ENCODE measurements around the gene RITA1.
"Not testable (repeated sequence)": the region's sequence is repeated elsewhere in the genome, so short reads cannot be mapped to it uniquely, and the experiment has no call there.

RITA1 gene

GRCh38 chr12:113201187-113202177 lies 16.0 kb downstream of the RITA1 start:
- DNase-seq: no peak
- H3K36me3 ChIP-seq (ENCODE audit: control insufficient read depth, insufficient read depth, low read length): no peaks in the 10 kb centered on the region
- no peaks in the 10 kb centered on the region for H3K9me3 ChIP-seq (ENCODE audit: control insufficient read depth, low read length)
- no peaks in the 10 kb centered on the region for H3K27me3 ChIP-seq (replicated peaks; ENCODE audit: control insufficient read depth, insufficient read depth, low read length, poor library complexity, severe bottlenecking)
- H3K27ac ChIP-seq (ENCODE audit: insufficient read depth, low read length, poor library complexity, severe bottlenecking): no peak overlapping the region
- no peak overlapping the region for H3K4me3 ChIP-seq (ENCODE audit: insufficient read depth, low read depth, low read length, poor library complexity, severe bottlenecking)
- no peaks in the 10 kb centered on the region for H3K4me1 ChIP-seq (ENCODE audit: control insufficient read depth, insufficient read depth, low read length, poor library complexity, severe bottlenecking)

DNA sequence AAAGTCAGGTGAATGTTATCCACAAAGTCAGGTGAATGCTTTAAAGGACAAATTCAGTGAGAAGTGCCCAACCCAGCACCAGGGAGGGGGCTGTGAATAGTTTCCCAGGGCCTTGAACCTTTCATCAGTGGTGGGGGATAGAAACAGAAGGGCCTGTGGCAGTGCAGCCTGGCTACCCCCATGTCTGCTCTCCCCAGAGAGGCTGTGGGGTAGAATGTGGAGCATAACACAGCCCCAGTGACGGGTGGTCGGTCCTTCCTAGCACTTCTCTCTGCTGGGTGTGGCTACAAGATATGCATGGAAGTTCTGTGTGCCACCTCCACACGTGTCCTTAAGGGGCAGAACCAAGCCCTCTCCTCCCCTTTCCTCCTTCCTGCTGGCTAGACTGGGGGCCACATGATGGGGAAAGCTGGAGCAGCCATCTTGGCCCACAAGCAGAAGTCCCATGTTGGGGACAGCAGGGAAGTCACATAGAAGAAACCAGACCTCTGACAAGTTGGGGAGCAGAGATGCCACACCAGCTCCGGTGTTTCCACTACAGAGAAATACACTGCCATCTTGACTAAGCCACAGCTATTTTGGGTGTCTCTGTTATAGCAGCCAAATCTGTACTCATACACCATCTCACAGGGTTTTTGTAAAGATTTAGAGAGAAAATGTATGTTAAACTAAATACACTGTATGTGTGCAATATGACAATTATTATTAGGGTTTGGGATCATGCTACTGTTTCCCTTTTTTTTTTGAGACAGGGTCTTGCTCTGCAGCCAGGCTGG lies 17.0 kb downstream of the RITA1 start:
- H3K4me1 ChIP-seq (ENCODE audit: control insufficient read depth, insufficient read depth, low read length, poor library complexity, severe bottlenecking): no peaks in the 10 kb centered on the region
- DNase-seq: no peak

GRCh38 chr12:113203852-113204760 lies 18.6 kb downstream of the RITA1 start:
- no peak overlapping the region for H3K27ac ChIP-seq (ENCODE audit: insufficient read depth, low read length, poor library complexity, severe bottlenecking)
- no peak overlapping the region for H3K4me3 ChIP-seq (ENCODE audit: insufficient read depth, low read depth, low read length, poor library complexity, severe bottlenecking)
- no peaks in the 10 kb centered on the region for H3K9me3 ChIP-seq (ENCODE audit: control insufficient read depth, low read length)
- no peaks in the 10 kb centered on the region for H3K27me3 ChIP-seq (replicated peaks; ENCODE audit: control insufficient read depth, insufficient read depth, low read length, poor library complexity, severe bottlenecking)
- DNase-seq: no peak
- H3K36me3 ChIP-seq (ENCODE audit: control insufficient read depth, insufficient read depth, low read length): no peaks in the 10 kb centered on the region
- peaks cover 14% of the 10 kb centered on the region for H3K4me1 ChIP-seq (ENCODE audit: control insufficient read depth, insufficient read depth, low read length, poor library complexity, severe bottlenecking)

More for the DNA sequence above, 17.0 kb downstream of the RITA1 start:
- Histone ChIP-seq H3K9me3 (ENCODE audit: control insufficient read depth, low read length) (no peaks in the 10 kb centered on the region), H3K36me3 (ENCODE audit: control insufficient read depth, insufficient read depth, low read length) (no peaks in the 10 kb centered on the region), H3K27ac (ENCODE audit: insufficient read depth, low read length, poor library complexity, severe bottlenecking) (no peak overlapping the region), H3K4me3 (ENCODE audit: insufficient read depth, low read depth, low read length, poor library complexity, severe bottlenecking) (no peak overlapping the region), H3K27me3 (replicated peaks; ENCODE audit: control insufficient read depth, insufficient read depth, low read length, poor library complexity, severe bottlenecking) (no peaks in the 10 kb centered on the region)

GRCh38 chr12:113204804-113205203 lies 19.3 kb downstream of the RITA1 start:
- no peak for DNase-seq
- Histone ChIP-seq H3K4me3 (ENCODE audit: insufficient read depth, low read depth, low read length, poor library complexity, severe bottlenecking) (no peak overlapping the region), H3K9me3 (ENCODE audit: control insufficient read depth, low read length) (no peaks in the 10 kb centered on the region), H3K36me3 (ENCODE audit: control insufficient read depth, insufficient read depth, low read length) (no peaks in the 10 kb centered on the region), H3K27ac (ENCODE audit: insufficient read depth, low read length, poor library complexity, severe bottlenecking) (no peak overlapping the region), H3K27me3 (replicated peaks; ENCODE audit: control insufficient read depth, insufficient read depth, low read length, poor library complexity, severe bottlenecking) (no peaks in the 10 kb centered on the region), H3K4me1 (ENCODE audit: control insufficient read depth, insufficient read depth, low read length, poor library complexity, severe bottlenecking) (peaks cover 21% of the 10 kb centered on the region)

DNA sequence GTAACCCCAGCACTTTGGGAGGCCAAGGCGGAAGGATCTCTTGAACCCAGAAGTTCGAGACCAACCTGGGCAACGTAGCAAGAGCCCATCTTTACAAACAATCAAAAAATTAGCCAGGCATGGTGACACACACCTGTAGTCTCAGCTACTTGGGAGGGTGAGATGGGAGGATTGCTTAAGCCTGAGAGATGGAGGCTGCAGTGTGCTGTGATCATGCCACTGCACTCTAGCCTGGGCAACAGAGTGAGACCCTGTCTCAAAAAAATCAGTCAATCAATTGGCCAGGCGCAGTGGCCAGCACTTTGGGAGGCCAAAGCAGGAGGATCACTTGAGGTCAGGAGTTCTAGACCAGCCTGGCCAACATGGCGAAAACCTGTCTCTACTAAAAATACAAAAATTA lies 21.3 kb downstream of the RITA1 start:
- H3K9me3 ChIP-seq (ENCODE audit: control insufficient read depth, low read length); H3K4me3 ChIP-seq (ENCODE audit: insufficient read depth, low read depth, low read length, poor library complexity, severe bottlenecking): not testable (repeated sequence)
- H3K4me1 ChIP-seq (ENCODE audit: control insufficient read depth, insufficient read depth, low read length, poor library complexity, severe bottlenecking): peaks cover 24% of the 10 kb centered on the region

DNA sequence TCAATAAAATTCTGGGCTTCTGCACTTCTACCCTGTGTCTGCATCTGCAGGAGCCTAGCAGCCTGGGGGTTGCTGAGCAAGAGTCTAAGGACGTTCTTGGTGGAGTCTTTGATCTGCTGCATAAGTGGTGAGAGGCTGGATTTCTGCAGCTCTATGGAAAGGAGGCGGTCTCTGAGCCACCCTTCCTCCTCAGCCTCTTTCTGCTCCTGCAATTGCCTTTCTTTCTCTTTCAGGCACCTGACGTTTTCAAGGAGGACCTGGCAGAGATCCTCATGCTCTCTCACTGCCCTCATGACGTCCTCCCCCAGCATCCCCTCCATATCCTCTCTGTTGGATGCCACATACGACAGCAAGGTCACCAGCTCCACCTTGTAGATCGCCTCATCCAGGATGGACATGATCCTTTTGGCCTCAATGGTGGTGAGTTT lies 22.1 kb downstream of the RITA1 start:
- H3K27ac ChIP-seq (ENCODE audit: insufficient read depth, low read length, poor library complexity, severe bottlenecking): peak overlapping the region; percentile 58
- peaks cover 24% of the 10 kb centered on the region for H3K4me1 ChIP-seq (ENCODE audit: control insufficient read depth, insufficient read depth, low read length, poor library complexity, severe bottlenecking)
- no peaks in the 10 kb centered on the region for H3K27me3 ChIP-seq (replicated peaks; ENCODE audit: control insufficient read depth, insufficient read depth, low read length, poor library complexity, severe bottlenecking)
- no peaks in the 10 kb centered on the region for H3K36me3 ChIP-seq (ENCODE audit: control insufficient read depth, insufficient read depth, low read length)
- no peak for DNase-seq
- no peak overlapping the region for H3K4me3 ChIP-seq (ENCODE audit: insufficient read depth, low read depth, low read length, poor library complexity, severe bottlenecking)
- H3K9me3 ChIP-seq (ENCODE audit: control insufficient read depth, low read length): no peaks in the 10 kb centered on the region

More for the DNA sequence above, 21.3 kb downstream of the RITA1 start:
- DNase-seq; H3K27me3 ChIP-seq (replicated peaks; ENCODE audit: control insufficient read depth, insufficient read depth, low read length, poor library complexity, severe bottlenecking); H3K27ac ChIP-seq (ENCODE audit: insufficient read depth, low read length, poor library complexity, severe bottlenecking); H3K36me3 ChIP-seq (ENCODE audit: control insufficient read depth, insufficient read depth, low read length): not testable (repeated sequence)

DNA sequence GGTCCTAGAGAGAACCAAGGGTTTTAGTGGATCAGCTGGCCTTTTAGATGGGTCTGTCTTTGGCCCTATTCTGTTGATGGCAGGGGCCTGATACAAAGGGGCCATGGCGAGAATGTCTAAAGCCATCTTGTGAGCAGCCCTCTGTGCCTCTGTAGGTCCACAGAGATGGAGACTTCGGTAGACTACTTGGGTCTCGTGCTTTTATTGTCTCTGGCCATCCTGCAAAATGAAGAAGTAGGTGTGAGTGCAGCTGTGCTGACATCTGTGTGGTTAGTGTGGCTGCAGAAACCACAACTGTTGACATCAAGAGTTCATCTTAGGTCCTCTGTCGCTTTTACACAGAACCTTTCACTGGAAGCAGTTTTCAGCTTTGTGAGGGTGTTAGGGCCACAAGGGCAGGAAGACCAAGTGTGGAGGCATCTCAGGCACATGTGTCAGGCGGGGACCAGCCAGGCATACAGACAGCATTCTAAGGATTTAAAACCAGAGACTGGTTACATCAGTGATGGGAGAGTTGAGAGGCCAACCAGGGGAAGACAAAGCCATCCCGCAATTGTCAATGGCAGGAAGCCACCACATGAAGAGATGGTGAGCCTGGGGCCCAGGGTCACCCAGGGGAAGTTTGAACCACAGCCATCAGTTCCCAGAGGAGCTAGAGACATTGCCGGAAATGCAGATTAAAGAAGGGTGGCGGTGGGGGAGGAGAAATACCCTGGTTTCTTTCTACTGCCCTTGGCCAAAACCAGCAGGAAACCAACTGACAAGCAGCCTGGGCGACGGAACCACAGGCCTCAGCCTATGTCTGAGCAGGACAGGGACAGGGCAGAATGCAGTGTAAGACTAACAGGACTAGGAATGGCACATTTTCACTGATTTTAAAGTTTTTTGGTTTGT lies 22.8 kb downstream of the RITA1 start:
- Histone ChIP-seq H3K36me3 (ENCODE audit: control insufficient read depth, insufficient read depth, low read length) (no peaks in the 10 kb centered on the region), H3K9me3 (ENCODE audit: control insufficient read depth, low read length) (no peaks in the 10 kb centered on the region), H3K27me3 (replicated peaks; ENCODE audit: control insufficient read depth, insufficient read depth, low read length, poor library complexity, severe bottlenecking) (no peaks in the 10 kb centered on the region), H3K27ac (ENCODE audit: insufficient read depth, low read length, poor library complexity, severe bottlenecking) (peak overlapping the region; percentile 58), H3K4me3 (ENCODE audit: insufficient read depth, low read depth, low read length, poor library complexity, severe bottlenecking) (no peak overlapping the region), H3K4me1 (ENCODE audit: control insufficient read depth, insufficient read depth, low read length, poor library complexity, severe bottlenecking) (peaks cover 24% of the 10 kb centered on the region)
- DNase-seq: peak; percentile 34 to 51 (median 44)

DNA sequence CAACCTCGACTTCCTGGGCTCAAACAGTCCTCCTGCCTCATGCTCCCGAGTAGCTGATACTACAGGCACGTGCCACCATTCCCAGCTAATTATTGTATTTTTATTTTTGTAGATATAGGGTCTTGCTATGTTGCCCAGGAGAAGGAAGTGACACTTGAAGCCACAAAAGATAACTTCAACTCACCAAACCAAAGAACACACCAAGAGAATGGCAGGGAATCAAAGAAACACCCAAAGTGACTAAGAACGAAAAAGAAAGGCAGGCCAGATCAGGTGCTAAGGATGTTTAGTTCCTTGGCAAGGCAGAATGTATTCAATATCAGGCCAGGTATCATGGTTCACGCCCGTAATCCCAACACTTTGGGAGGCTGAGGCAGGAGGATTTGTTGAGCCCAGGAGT lies 25.6 kb downstream of the RITA1 start:
- DNase-seq: no peak
- no peaks in the 10 kb centered on the region for H3K27me3 ChIP-seq (replicated peaks; ENCODE audit: control insufficient read depth, insufficient read depth, low read length, poor library complexity, severe bottlenecking)
- H3K36me3 ChIP-seq (ENCODE audit: control insufficient read depth, insufficient read depth, low read length): no peaks in the 10 kb centered on the region
- no peaks in the 10 kb centered on the region for H3K9me3 ChIP-seq (ENCODE audit: control insufficient read depth, low read length)
- H3K4me1 ChIP-seq (ENCODE audit: control insufficient read depth, insufficient read depth, low read length, poor library complexity, severe bottlenecking): peaks cover 24% of the 10 kb centered on the region
- H3K27ac ChIP-seq (ENCODE audit: insufficient read depth, low read length, poor library complexity, severe bottlenecking): no peak overlapping the region
- no peak overlapping the region for H3K4me3 ChIP-seq (ENCODE audit: insufficient read depth, low read depth, low read length, poor library complexity, severe bottlenecking)
